MCF 10A (cell line): ENCODE measurements around the gene UBA1. TPM values are rescaled to one million over a fixed set of nuclear protein-coding genes. Genes with fewer than 3 reads are reported as not detected.
A peak's percentile ranks its signal among the peaks of the same experiment; 100 is the strongest.

Experiments used
- BruUV-seq: library from RNA; stranded (reverse); fragments of 400-500 nt; replicated peaks from 2 replicates; lab custom pipeline; 2021; lab: Mats Ljungman, UMichigan
- CTCF ChIA-PET: fragments of 300-600 bp; sonication (Branson Sonifier 250); formaldehyde crosslinking; extraction: SDS; loops from one replicate; lab custom pipeline; 2021; ENCODE audit warnings: antibody characterized with exemption, inconsistent platforms; lab: Yijun Ruan, JAX
- POLR2A ChIA-PET: fragments of 300-600, 350-650 bp; sonication (Branson Sonifier 250); formaldehyde crosslinking; extraction: SDS; loops from one replicate; lab custom pipeline; 2020; ENCODE audit warnings: antibody characterized with exemption, inconsistent platforms; lab: Yijun Ruan, JAX
- DNase-seq: peaks from one replicate; pipeline ENCODE4 v3.0.0-alpha.2; 2018; ENCODE audit not compliant: unreplicated experiment
- H3K27ac Mint-ChIP-seq: one replicate; pipeline ENCODE4 v1.8.0; 2022; ENCODE audit warnings: mild to moderate bottlenecking, low read depth, mixed read lengths; ENCODE audit not compliant: unreplicated experiment
- H3K27me3 Mint-ChIP-seq: one replicate; pipeline ENCODE4 v1.8.0; 2022; ENCODE audit warnings: mixed read lengths; ENCODE audit not compliant: insufficient read depth, unreplicated experiment
- H3K36me3 Mint-ChIP-seq: one replicate; pipeline ENCODE4 v1.8.0; 2022; ENCODE audit warnings: mild to moderate bottlenecking, moderate library complexity, mixed read lengths; ENCODE audit not compliant: insufficient read depth, unreplicated experiment
- H3K4me1 Mint-ChIP-seq: one replicate; pipeline ENCODE4 v1.8.0; 2022; ENCODE audit warnings: mixed read lengths; ENCODE audit not compliant: insufficient read depth, unreplicated experiment
- H3K4me3 Mint-ChIP-seq: one replicate; pipeline ENCODE4 v1.8.0; 2022; ENCODE audit warnings: mild to moderate bottlenecking, moderate library complexity, mixed read lengths; ENCODE audit not compliant: unreplicated experiment
- H3K9me3 Mint-ChIP-seq: one replicate; pipeline ENCODE4 v1.8.0; 2022; ENCODE audit warnings: mixed read lengths; ENCODE audit not compliant: unreplicated experiment
- intact Hi-C: fragments of 100-400 bp; cut with micrococcal nuclease; formaldehyde crosslinking; loops from 2 replicates; pipeline ENCODE4 v1.14.1; 2022
- total RNA-seq: library from RNA; stranded (reverse); gene quantifications from 2 replicates; pipeline ENCODE4 v1.2.3, GENCODE V29; 2022
- TF ChIP-seq, protein P1 (sequence below): fragments of 200-600 bp; IDR thresholded peaks from one replicate; pipeline ENCODE4 v1.8.0; 2022; ENCODE audit warnings: antibody characterized with exemption, mild to moderate bottlenecking; ENCODE audit not compliant: unreplicated experiment

UBA1 gene
- total RNA-seq, 1 experiment from 2014 or later, result 248 TPM

DNA sequence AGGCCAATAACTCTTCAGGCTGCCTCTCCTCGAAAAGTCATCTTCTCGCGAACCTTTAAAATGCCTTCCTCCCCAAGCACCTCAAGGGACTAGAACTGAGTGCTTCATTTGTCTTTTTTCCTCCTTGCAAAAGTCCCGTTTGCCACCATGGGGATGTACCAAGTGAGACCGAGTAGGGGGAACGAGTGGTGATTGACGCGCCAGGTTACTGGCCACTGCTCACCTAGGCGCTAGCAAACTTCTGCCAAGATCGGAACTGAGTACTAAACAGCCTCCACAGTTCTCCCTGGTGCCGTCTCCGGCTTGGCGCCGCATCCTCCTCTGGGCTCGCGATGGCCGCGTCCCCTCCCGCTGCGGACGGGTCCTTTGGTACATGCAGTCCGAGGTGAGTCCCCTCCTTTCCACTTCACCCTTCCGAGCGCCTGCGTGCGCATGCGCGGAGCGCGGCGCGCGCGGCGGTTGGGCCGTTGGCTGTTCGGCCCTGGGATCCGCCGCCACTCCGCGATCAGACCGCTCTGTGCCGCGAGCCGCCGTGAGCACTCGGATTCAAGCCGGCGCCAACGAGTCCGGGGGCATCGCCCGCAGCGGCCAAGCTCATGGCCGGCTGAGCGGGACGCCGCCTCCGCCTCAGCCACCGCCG lies 24.8 kb downstream of the UBA1 start, which contains the start of gene CDK16:
Gene CDK16, plus strand, starts transcription at position 402 of the 640 bp plus-strand sequence. CDS start 4,877 bp downstream, outside the sequence.
- ChIA-PET POLR2A (interaction anchor here (0.6 to 5.7 kb wide), 25 partner anchors 8 to 598 kb away, joined by 3 to 79 read pairs (median 4); partner anchors contain the start of genes NDUFB11, RBM10 and USP11), CTCF (interaction anchor here (0.6 to 1.5 kb wide), 4 partner anchors 19 to 305 kb away, joined by 3 to 7 read pairs (median 4); no protein-coding TSS in a partner anchor)
- TSS peak; percentile 14 for BruUV-seq
- Mint-ChIP-seq H3K27ac (peak within 1 kb of the TSS; percentile 99), H3K27me3 (no peaks in the 10 kb centered on the region), H3K9me3 (no peaks in the 10 kb centered on the region), H3K4me1 (peaks cover 41% of the 10 kb centered on the region), H3K4me3 (peak within 1 kb of the TSS; percentile 82), H3K36me3 (peaks cover 48% of the 10 kb centered on the region)
- intact Hi-C loops, result no loop called here
- peak; percentile 85 for DNase-seq
- TF ChIP-seq, protein P1, sequence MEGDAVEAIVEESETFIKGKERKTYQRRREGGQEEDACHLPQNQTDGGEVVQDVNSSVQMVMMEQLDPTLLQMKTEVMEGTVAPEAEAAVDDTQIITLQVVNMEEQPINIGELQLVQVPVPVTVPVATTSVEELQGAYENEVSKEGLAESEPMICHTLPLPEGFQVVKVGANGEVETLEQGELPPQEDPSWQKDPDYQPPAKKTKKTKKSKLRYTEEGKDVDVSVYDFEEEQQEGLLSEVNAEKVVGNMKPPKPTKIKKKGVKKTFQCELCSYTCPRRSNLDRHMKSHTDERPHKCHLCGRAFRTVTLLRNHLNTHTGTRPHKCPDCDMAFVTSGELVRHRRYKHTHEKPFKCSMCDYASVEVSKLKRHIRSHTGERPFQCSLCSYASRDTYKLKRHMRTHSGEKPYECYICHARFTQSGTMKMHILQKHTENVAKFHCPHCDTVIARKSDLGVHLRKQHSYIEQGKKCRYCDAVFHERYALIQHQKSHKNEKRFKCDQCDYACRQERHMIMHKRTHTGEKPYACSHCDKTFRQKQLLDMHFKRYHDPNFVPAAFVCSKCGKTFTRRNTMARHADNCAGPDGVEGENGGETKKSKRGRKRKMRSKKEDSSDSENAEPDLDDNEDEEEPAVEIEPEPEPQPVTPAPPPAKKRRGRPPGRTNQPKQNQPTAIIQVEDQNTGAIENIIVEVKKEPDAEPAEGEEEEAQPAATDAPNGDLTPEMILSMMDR, result no peak

DNA sequence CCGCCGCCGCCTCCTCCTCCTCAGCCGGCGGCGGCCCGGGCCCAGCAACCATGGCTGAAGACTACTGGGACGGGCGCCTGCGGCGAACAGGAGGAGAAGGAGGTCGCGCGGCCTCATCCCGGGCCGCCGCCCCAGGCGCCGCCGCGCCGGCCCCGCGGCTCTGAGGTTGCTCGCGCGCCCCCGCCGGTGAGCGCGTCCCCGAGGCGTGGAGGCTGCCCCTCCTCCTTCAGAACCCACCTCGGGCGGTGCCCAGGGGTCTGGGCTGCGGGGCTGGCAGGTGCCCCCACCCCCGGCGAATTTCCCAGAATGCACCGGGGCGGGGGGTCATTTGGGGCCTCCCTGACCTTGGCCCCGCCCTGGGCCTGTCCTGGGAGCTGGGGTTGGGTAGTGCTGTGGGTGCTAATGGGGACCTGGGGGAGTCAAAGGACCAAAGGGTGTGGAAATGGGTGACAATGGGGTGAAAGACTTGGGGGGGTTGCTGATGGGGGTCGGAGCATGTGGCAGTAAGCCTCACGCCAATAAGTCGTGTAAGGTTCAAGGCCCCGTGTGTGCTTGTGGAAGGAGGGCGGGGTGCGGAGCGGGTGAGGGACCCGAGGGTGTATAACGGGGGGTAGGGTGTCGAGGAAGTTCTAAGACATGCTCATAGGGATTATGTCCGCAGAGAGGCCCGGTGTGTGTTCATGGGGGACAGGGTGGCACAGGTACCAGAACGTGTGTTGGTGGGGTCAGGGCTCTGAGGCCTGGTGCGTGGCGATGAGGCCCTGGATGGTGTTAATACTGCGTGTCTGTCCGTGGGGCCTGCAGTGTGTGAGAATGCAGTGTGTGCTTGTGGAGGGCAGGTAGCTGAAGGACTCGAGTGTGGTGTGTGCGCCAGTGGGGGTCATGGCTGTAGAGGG lies 25.5 kb downstream of the UBA1 start:
- POLR2A ChIA-PET, result interaction anchor here (0.6 to 5.7 kb wide), 10 partner anchors 9 to 331 kb away, joined by 3 to 79 read pairs (median 4); partner anchors contain the start of genes NDUFB11, RBM10 and USP11
- DNase-seq, result peak; percentile 38
- Mint-ChIP-seq H3K27me3 (no peaks in the 10 kb centered on the region), H3K4me1 (peaks cover 41% of the 10 kb centered on the region), H3K36me3 (peaks cover 41% of the 10 kb centered on the region), H3K9me3 (no peaks in the 10 kb centered on the region), H3K4me3 (peak overlapping the region; percentile 82), H3K27ac (peak overlapping the region; percentile 99)
- CTCF ChIA-PET, result interaction anchor here (1.4 kb wide), 1 partner anchor 19 kb away, joined by 5 read pairs; no protein-coding TSS in a partner anchor
- intact Hi-C loops, result no loop called here
- TF ChIP-seq, protein P1, result no peak
- BruUV-seq, result no TSS peak

DNA sequence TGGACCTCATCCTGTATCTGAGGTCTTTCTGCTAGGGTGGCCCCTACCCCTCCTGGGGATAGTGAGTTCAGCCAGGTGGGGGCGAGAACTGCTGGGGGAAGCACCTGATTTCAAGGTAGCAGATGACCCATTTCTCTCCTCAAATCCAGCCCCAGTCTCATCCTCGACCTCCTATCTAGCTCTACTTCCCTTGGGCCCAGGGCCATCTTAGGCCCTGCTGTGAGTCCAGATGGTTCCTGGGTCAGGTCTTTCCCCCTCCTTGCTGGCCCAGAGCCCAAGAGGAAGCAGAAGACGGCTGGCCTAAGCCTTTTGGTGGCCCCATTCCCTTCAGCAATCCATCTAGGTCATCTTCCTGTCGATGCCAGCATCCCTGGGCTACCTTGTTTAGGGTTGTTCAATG lies 28.1 kb downstream of the UBA1 start:
- Mint-ChIP-seq H3K27ac (no peak overlapping the region), H3K36me3 (peaks cover 55% of the 10 kb centered on the region), H3K9me3 (no peaks in the 10 kb centered on the region), H3K4me3 (no peak overlapping the region), H3K27me3 (no peaks in the 10 kb centered on the region), H3K4me1 (peaks cover 30% of the 10 kb centered on the region)
- ChIA-PET POLR2A (interaction anchor here (0.8 to 5.7 kb wide), 2 partner anchors 10 to 31 kb away, joined by 3 to 79 read pairs; partner anchors contain the start of gene USP11), CTCF (interaction anchor here (0.7 to 1.0 kb wide), 2 partner anchors 34 to 163 kb away, joined by 3 to 4 read pairs; no protein-coding TSS in a partner anchor)
- intact Hi-C loops, result no loop called here
- BruUV-seq, result no TSS peak
- DNase-seq, result no peak
- TF ChIP-seq, protein P1, result no peak
